Colon (tissue), 2 donors: Measurements from ENCODE around the gene CREB3L2.

Source experiments
- FAIRE-seq: peaks from 2 replicates; lab custom pipeline; 2012; peaks lifted over from hg19 to GRCh38; lab: Jason Lieb, UNC
- donor health status: control.
- donor health status: control.

The CREB3L2 gene

GRCh38 chr7:137950967-137951366 is 50.9 kb downstream of the CREB3L2 start:
- FAIRE-seq, result no peak

DNA sequence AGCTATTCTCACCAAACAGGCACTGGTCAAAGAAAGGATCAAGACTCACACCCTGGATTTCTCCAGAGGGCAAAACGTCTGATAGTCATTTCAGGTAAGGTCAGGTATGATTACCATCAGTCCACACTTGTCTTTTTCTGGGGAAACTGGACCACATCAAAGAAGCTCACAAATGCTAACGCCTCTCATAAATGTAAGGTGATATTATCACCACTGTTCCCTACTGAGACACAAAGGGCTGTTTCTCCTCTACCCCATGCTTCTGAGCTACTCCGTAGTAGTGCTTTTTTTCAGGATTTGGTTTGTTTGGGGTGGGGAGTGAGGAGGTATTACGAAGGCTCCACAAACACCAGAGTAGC is 51.6 kb downstream of the CREB3L2 start:
- FAIRE-seq, result no peak

- no peak for FAIRE-seq
Observed at GRCh38 chr7:137949416-137950262, 52.2 kb downstream of the CREB3L2 start.

DNA sequence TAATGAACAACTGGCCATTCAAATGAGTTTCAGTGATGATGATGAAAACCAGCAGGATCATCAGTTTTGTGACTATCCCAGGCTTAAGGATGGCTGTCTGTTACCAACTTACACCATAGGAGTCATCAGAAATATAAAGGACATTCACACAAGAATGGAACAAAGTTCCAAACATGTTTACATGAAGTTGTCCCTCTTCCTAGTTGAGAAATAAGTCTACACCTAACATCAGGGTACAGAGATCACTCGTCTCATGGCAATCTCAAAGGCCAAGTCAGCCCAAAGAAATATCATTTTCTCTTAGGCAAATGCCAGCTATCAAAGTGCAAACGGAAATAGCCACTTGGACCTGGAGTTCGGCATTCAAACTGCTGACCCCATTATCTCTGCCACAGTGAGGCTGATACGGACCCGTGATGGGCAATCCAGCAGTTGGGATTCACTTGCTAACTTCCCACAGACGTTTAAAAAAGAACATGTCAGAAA is 53.0 kb downstream of the CREB3L2 start:
- no peak for FAIRE-seq

- FAIRE-seq, result no peak
Observed at GRCh38 chr7:137948083-137948844, 53.6 kb downstream of the CREB3L2 start.

DNA sequence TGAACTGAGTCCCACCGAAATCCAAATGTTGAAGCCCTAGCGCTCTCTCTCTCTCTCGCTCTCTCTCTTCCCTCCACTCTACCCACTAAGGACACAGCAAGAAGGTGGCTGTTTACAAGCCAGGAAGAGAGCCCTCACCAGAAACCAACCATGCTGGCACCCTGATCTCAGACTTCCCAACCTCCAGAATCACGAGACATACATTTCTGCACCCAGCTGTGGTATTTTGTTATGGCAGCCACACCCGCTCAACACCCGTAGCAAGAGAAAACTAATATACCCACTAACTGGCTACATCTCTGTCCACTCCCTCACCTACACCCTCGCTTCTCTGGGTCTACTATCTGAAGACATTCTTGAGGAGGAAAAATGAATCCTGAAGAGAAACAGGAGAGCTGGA is 54.8 kb downstream of the CREB3L2 start:
- no peak for FAIRE-seq

DNA sequence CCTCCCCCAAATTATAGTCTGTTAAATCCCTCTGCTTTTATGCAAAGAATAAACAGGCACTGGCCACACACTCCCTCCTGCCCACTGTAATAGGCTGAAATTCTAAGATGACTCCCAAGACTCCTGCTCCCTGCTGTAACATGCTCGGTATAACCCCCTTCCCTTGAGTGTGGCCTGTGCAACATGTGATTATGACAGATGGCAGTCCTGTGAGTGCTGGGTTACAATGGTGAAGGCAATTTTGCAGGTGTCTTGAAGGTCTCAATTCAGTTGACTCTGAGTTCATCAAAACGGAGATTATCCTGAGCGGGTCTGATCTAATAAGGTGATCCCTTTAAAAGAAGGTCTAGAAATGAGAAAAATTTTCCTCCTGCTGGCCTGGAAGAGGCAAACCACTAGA is 55.9 kb downstream of the CREB3L2 start:
- no peak for FAIRE-seq

DNA sequence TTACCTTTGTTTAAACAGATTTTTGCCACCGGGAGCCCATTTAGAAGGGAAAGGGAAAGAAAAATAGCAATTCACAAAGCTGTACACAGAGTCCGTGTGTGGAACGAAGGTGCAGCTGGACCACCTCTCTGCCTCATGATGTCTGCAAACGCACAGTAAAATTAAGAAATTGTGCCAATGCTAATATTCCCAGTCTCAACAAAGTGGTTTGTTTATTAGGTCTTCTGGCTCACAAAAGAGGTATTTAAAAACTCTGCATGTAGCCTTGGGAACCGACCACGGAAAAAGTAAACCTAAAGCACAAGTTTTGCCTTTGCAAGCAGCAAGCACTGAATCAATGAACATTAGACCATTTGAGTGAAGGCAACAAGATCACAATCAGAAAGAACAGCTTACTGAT is 57.7 kb downstream of the CREB3L2 start:
- no peak for FAIRE-seq

DNA sequence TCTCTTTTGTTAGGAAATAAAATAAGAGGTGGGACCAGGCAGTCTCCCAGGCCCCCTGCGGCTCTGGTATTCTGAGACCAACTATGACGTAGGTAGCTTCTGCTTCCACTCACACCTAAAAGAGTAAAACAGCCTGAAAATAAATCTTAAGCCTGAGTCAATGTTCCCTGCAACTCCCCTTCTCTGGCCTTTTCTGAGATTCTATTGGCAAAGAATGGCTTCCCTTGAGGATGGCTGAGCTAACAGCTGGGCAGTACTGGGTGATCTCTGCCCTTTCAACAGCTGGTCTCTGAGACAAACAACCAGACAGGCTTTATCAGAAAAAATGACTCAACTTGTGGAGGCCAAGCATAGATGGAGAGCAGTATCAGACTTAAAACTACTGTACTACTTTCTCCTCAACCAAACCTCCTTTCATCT is 58.7 kb downstream of the CREB3L2 start:
- FAIRE-seq, result no peak

DNA sequence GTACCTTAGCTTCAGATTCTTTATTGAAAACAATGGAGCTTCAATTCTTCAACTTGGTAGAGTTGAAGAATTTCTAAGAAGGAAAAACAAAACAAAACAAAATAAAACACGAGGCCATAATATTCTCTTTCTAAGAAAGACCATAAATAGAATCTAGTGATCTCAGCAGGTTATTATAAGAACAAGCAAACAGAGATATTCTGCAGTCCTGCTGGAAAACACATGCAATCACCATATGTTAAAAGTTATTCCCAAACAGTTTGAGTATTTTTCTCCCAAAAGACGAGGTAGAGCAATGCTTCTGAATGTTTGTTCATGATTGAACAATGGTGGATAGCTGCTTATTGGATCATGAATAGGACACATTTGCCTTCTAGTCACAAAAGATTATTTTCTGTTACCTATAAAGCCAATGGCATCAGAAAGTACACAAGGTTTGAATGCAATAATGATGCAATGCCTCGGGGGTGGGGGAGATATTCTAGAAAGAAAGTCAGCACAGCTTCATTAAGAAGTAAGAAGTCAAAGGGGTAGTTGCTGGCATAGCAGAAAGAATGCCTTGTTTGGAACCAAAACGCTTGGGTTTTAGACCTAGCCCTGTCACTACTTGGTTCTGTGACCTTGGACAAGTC is 59.3 kb downstream of the CREB3L2 start:
- no peak for FAIRE-seq

- FAIRE-seq, result no peak
Observed at GRCh38 chr7:137940656-137941518, 61.0 kb downstream of the CREB3L2 start.

- no peak for FAIRE-seq
Observed at GRCh38 chr7:137940218-137940617, 61.7 kb downstream of the CREB3L2 start.

- no peak for FAIRE-seq
Observed at GRCh38 chr7:137937202-137937560, 64.7 kb downstream of the CREB3L2 start.

DNA sequence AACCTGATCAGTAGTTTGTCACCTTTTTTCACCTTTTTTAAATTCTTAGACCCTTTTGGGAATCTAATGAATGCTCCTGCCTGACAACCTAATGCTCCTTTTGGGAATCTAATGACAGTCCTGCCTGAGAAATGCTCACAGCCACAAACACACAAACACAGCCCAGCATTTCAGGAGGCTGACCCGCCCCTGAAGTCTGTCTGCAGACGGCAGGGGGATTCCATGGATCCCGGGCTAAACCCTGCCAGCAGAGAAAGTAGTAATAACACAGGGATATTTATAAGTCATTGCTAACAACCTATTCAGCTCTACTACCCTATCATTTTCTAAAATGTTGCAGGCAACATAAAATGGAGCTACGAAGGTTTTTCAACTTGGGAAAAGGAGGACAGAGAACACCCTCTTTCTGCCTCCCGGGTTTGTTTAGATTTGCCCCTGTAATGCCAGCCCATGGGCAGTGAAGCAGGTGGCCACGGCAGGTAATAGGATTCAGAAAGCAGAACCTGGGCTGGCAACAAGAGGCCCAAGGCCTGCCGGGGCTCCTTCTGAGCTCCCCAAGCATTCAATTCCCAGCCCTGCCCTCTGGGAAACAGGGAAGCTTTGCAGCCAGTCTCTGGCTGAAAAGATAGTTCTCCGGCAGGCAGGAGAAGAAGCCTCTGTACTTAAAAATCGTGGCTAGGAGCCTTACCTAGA is 65.2 kb downstream of the CREB3L2 start:
- no peak for FAIRE-seq

- FAIRE-seq, result no peak
Observed at GRCh38 chr7:137935884-137936508, 65.9 kb downstream of the CREB3L2 start.

- no peak for FAIRE-seq
Observed at GRCh38 chr7:137934941-137935883, 66.7 kb downstream of the CREB3L2 start.

- no peak for FAIRE-seq
Observed at GRCh38 chr7:137934176-137934826, 67.6 kb downstream of the CREB3L2 start.

DNA sequence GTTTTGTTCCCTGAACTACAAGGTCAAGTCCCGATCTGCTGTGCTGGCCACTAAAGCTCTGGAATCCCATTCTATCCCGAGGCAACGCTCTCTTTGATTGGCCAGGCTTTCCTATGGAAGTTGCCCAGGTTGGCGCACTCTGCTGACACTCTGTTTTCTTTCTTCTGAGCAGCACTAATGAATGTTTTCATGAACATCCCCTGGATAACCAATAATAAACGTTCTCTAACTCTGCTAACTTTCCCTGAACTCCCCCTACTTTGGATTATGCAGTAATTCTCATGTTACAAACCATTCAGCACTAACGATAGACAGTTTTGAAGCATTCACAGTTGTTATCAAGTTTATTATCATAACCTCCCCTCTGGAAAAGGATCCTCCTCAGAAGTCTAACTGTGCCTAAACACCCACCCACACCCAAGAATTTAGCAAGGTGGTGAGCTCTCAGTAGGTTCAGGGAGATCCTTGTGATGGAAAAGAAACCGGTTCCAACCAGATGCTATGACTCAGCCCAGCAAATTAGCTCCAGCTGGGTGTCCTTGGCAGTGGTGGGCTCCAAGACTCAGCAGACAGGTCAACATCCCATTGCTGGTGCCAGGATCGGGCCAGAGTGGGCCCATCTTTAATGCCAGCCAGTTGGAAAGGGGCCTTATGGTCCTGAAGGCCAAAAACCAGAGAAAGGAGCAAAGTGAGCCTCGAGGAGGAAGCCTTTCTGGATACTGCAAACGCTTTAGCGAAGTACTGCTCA is 68.4 kb downstream of the CREB3L2 start:
- no peak for FAIRE-seq
